Transverse colon (tissue), 3 donors: Measurements from ENCODE around the gene SPRR1A.

Experiments used
- CTCF ChIP-seq, 5 experiments: fragments of 200-600 bp in 3 of 5; fragments of 450-650 bp in 2 of 5; sonication (generic) in 3 of 5; IDR thresholded peaks; 1 replicate in 2 of 5; 2 replicates in 3 of 5; pipeline ENCODE4 v1.5.1; 2016 to 2017; ENCODE audit warnings: antibody characterized with exemption in 5 of 5, inconsistent platforms in 3 of 5, mild to moderate bottlenecking in 2 of 5, moderate library complexity in 1 of 5
- EP300 ChIP-seq: sonication (generic); formaldehyde crosslinking; IDR thresholded peaks from one replicate; pipeline ENCODE4 v1.6.1; 2017; ENCODE audit warnings: antibody characterized with exemption, low read depth

- TF ChIP-seq CTCF (IDR thresholded peaks at IDR 0.05) (no peak), EP300 (no peak)
Observed at GRCh38 chr1:152954436-152954835, 29.4 kb upstream of the SPRR1A start.
